Keratinocyte (primary cell): Measurements from ENCODE around the gene LDLRAD4. TPM values are rescaled to one million over a fixed set of nuclear protein-coding genes. Genes with fewer than 3 reads are reported as not detected.

Experiments
- DNase-seq: peaks from one replicate; pipeline ENCODE4 v3.0.0-alpha.2; 2011; ENCODE audit warnings: low read depth, missing footprints, low spot score
- FAIRE-seq: peaks from 2 replicates; lab custom pipeline; 2011; peaks lifted over from hg19 to GRCh38; lab: Jason Lieb, UNC
- H2AFZ ChIP-seq: 2 replicates; pipeline ENCODE4 v1.6.0; 2012; ENCODE audit warnings: low read length, control low read depth, inconsistent platforms; ENCODE audit not compliant: control insufficient read depth
- H3K27ac ChIP-seq: 2 replicates; pipeline ENCODE4 v1.5.1; 2011; ENCODE audit warnings: low read length; ENCODE audit not compliant: control insufficient read depth, insufficient read depth
- H3K27me3 ChIP-seq: 3 replicates; pipeline ENCODE4 v1.6.0; 2011; ENCODE audit warnings: low read length; ENCODE audit not compliant: control insufficient read depth, insufficient read depth; ENCODE audit errors: extremely low read depth
- H3K36me3 ChIP-seq, 2 experiments: 2 replicates in 1 of 2; 3 replicates in 1 of 2; pipeline ENCODE4 v1.5.1; 2011; ENCODE audit warnings: low read length in 2 of 2, mild to moderate bottlenecking in 1 of 2; ENCODE audit not compliant: control insufficient read depth in 2 of 2, insufficient read depth in 2 of 2; ENCODE audit errors: extremely low read depth in 1 of 2
- H3K4me1 ChIP-seq: 3 replicates; pipeline ENCODE4 v1.5.1; 2011; ENCODE audit warnings: low read length; ENCODE audit not compliant: control insufficient read depth, insufficient read depth; ENCODE audit errors: extremely low read depth
- H3K4me2 ChIP-seq: 3 replicates; pipeline ENCODE4 v1.6.0; 2011; ENCODE audit warnings: low read depth, low read length; ENCODE audit not compliant: control insufficient read depth, insufficient read depth; ENCODE audit errors: extremely low read depth
- H3K4me3 ChIP-seq, 3 experiments: fragments of 200-600 bp in 1 of 3; sonication (generic) in 1 of 3; 2 replicates in 2 of 3; 3 replicates in 1 of 3; pipeline ENCODE4 v1.5.1; 2011 to 2016; ENCODE audit warnings: low read length in 3 of 3, mild to moderate bottlenecking in 3 of 3, control low read depth in 2 of 3, inconsistent platforms in 1 of 3, low read depth in 1 of 3, mixed read lengths in 1 of 3, mixed run types in 1 of 3, moderate library complexity in 1 of 3; ENCODE audit not compliant: control insufficient read depth in 2 of 3, insufficient read depth in 2 of 3; ENCODE audit errors: extremely low read depth in 1 of 3
- H3K79me2 ChIP-seq: 2 replicates; pipeline ENCODE4 v1.6.0; 2012; ENCODE audit warnings: low read length; ENCODE audit not compliant: control insufficient read depth, insufficient read depth
- H3K9ac ChIP-seq: 3 replicates; pipeline ENCODE4 v1.6.0; 2011; ENCODE audit warnings: low read length; ENCODE audit not compliant: control insufficient read depth, insufficient read depth; ENCODE audit errors: extremely low read depth
- H3K9me1 ChIP-seq: 3 replicates; pipeline ENCODE4 v1.6.0; 2011; ENCODE audit warnings: low read length; ENCODE audit not compliant: control insufficient read depth, insufficient read depth; ENCODE audit errors: extremely low read depth
- H3K9me3 ChIP-seq: 2 replicates; pipeline ENCODE4 v1.5.1; 2012; ENCODE audit warnings: low read depth, low read length; ENCODE audit not compliant: control insufficient read depth
- H4K20me1 ChIP-seq: 3 replicates; pipeline ENCODE4 v1.6.0; 2011; ENCODE audit warnings: low read length; ENCODE audit not compliant: control insufficient read depth, insufficient read depth; ENCODE audit errors: extremely low read depth
- EZH2 ChIP-seq: IDR thresholded peaks from one replicate; pipeline ENCODE4 v1.6.1; 2012; ENCODE audit warnings: inconsistent platforms, mild to moderate bottlenecking, low read length, moderate library complexity
- dilution Hi-C: fragments of 300-500 bp; cut with MboI; formaldehyde crosslinking; loops from one replicate; pipeline ENCODE4 v1.7.0; 2020; ENCODE audit warnings: low sequenced_read_pairs; ENCODE audit not compliant: extremely low pct_ligation_motif_present
- polyA plus RNA-seq, 5 experiments: library from polyadenylated mRNA; depleted of rRNA in 3 of 5; stranded (reverse) in 3 of 5; stranded (forward) in 1 of 5; unstranded in 1 of 5; fragments of >200 nt; gene quantifications; 1 replicate in 1 of 5; 2 replicates in 3 of 5; 3 replicates in 1 of 5; pipeline versions ENCODE4 v1.2.1 to v1.2.3, GENCODE V29; 2011 to 2012; ENCODE audit warnings: missing spikeins in 2 of 5, low read depth in 1 of 5, low replicate concordance in 1 of 5
- TF ChIP-seq, protein P1 (sequence below), 3 experiments: IDR thresholded peaks in 1 of 3; conservative IDR thresholded peaks in 1 of 3; optimal IDR thresholded peaks in 1 of 3; 2 replicates in 2 of 3; 3 replicates in 1 of 3; pipeline versions ENCODE3 to v1.5.1; 2011; ENCODE audit warnings: low read length in 3 of 3, mild to moderate bottlenecking in 3 of 3, moderate library complexity in 2 of 3, control low read depth in 1 of 3, inconsistent platforms in 1 of 3; ENCODE audit not compliant: insufficient read depth in 2 of 3; ENCODE audit errors: extremely low read depth in 1 of 3

The LDLRAD4 gene
- polyA plus RNA-seq, 1 donor (not counting 4 experiments of a cell fraction or from before 2014, with no cell fraction given) = not detected

DNA sequence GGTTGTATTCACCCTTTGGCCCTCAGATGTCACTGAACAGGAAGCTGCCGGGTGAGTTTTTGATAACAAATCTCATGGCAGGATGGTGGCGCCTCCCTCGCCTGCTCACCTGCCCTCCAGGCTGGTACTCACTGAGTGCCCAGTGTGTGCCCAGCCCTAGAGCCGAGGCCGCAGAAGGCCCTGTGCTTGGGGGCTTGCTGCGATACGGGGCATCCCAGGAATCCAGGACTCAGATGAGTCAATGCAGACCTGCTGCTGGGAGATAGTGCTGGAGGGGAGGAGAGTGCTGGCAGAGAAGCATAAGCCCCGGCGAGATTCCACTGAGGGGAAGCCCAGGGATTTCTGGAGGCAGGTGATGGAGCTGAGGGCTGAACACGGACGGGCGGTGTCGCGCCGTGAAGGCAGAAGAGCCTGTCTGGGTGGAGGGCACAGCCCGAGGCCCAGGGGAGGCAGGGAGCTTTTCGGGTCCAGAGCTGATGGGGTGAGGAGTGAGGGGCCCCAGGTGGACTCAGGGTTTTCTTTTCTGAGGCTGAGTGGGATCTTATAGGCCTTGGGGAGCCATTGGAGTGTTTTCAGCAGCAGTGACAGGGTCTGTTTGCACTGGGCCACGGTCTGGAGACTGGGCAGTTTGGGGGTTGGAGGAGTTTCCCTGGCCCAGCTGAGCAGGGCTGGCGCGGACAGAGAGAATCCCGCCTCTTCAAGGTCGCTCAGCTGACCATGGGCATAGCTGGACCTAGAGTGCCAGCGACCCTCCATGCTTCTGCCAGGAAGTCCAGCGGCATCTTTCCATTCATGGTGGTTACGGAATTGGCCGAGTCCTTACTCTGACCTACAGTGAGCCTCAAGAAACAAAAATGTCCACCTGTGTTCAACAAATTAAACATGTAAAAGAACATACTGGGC is 35.5 kb downstream of the LDLRAD4 start:
- H3K9ac ChIP-seq = no peak overlapping the region
- FAIRE-seq (no peak), DNase-seq (no peak)
- H3K4me1 ChIP-seq = no peaks in the 10 kb centered on the region
- no peak overlapping the region for H2AFZ ChIP-seq
- peaks cover 3% of the 10 kb centered on the region for H3K27me3 ChIP-seq
- no peaks in the 10 kb centered on the region for H3K36me3 ChIP-seq
- H4K20me1 ChIP-seq = no peaks in the 10 kb centered on the region
- no peaks in the 10 kb centered on the region for H3K9me1 ChIP-seq
- no peak overlapping the region for H3K4me3 ChIP-seq
- no peaks in the 10 kb centered on the region for H3K79me2 ChIP-seq
- TF ChIP-seq, protein P1, sequence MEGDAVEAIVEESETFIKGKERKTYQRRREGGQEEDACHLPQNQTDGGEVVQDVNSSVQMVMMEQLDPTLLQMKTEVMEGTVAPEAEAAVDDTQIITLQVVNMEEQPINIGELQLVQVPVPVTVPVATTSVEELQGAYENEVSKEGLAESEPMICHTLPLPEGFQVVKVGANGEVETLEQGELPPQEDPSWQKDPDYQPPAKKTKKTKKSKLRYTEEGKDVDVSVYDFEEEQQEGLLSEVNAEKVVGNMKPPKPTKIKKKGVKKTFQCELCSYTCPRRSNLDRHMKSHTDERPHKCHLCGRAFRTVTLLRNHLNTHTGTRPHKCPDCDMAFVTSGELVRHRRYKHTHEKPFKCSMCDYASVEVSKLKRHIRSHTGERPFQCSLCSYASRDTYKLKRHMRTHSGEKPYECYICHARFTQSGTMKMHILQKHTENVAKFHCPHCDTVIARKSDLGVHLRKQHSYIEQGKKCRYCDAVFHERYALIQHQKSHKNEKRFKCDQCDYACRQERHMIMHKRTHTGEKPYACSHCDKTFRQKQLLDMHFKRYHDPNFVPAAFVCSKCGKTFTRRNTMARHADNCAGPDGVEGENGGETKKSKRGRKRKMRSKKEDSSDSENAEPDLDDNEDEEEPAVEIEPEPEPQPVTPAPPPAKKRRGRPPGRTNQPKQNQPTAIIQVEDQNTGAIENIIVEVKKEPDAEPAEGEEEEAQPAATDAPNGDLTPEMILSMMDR (optimal IDR thresholded peaks at IDR 0.05 in 1 of 3, IDR thresholded peaks at IDR 0.05 in 1 of 3, conservative IDR thresholded peaks at IDR 0.05 in 1 of 3; ENCODE audit: extremely low read depth in 1 of 3, insufficient read depth in 2 of 3, low read length in 3 of 3) = no peak
- TF ChIP-seq EZH2 = no peak
- no peaks in the 10 kb centered on the region for H3K9me3 ChIP-seq
- no peak overlapping the region for H3K27ac ChIP-seq
- H3K4me2 ChIP-seq = no peak overlapping the region
- dilution Hi-C loops = no loop called here

DNA sequence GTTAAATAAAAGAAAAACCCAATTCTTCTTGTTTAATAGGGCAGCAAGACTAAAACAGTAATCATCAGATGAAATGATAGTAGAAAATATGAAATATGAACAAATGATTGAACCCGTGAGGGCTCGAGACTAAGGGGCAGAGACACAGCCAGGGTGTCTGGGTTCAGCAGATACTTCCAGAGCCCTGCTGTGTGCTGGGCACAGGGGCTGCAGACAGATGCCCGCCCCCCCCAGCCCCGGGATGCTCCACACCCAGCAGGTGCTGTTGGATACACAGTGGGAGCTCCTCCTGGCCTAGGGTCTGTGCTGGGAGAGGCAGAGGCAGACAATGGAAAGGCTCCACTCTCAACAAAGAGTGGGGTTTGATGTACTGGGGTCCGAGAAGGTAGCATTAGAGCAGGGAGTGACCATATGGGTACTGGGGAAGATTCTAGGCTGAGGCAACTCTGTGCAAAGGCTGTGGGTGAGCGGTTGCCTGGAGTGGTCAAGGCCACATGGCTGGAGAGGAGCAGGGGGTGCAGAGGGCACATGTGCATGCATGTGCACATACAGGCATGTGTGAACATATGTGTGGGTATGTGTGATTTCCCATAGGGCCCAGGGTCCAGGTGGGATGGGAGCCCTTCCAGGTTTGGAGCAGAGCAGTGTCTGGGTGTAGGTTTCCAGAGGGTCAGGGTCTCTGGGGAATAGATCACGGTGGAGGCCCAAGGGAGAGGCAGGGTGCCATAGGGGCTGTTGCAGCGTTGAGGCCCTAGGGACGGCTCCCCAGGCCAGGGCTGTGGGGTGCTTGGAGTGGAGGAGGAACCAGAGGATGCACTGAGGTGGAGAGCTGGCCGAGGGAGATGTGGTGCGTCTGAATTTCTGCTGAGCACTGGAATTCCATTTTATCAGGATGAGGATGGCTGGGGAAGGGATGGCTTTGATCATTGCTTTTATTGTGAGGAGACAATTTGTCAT is 36.7 kb downstream of the LDLRAD4 start:
- Histone ChIP-seq H3K27ac (no peak overlapping the region), H3K79me2 (no peaks in the 10 kb centered on the region), H3K9me1 (no peaks in the 10 kb centered on the region), H2AFZ (no peak overlapping the region), H3K4me3 (no peak overlapping the region), H3K27me3 (peaks cover 3% of the 10 kb centered on the region), H3K4me1 (no peaks in the 10 kb centered on the region), H3K9me3 (no peaks in the 10 kb centered on the region), H4K20me1 (no peaks in the 10 kb centered on the region), H3K9ac (no peak overlapping the region), H3K4me2 (no peak overlapping the region), H3K36me3 (no peaks in the 10 kb centered on the region)
- dilution Hi-C loops = no loop called here
- FAIRE-seq (no peak), DNase-seq (no peak)
- TF ChIP-seq EZH2 = no peak
- TF ChIP-seq, protein P1 (optimal IDR thresholded peaks at IDR 0.05 in 1 of 3, IDR thresholded peaks at IDR 0.05 in 1 of 3, conservative IDR thresholded peaks at IDR 0.05 in 1 of 3; ENCODE audit: extremely low read depth in 1 of 3, insufficient read depth in 2 of 3, low read length in 3 of 3) = no peak
